ENCODE measurements around the gene AOPEP.

The AOPEP gene

DNA sequence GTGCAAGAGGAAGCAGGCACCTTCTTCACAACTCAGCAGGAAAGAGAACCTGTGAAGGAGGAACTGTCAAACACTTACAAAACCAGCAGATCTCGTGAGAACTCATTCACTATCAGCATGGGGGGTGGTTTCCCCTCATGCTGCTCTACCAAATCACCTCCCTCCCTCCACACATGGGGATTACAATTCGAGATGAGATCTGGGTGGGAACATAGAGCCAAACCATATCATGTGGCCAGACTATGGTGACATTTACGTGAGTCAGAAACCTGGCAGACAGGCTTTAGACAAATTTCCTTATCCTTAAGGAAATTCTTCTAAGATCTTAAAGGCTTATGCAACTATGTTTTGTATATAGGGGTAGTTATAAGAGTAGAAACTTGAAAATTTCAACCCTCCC is 8.7 kb upstream of the AOPEP start:
- no peak for DNase-seq (ENCODE audit: low spot score)

GRCh38 chr9:94718936-94719335 is 7.6 kb upstream of the AOPEP start:
- no peak for DNase-seq (ENCODE audit: low spot score)

DNA sequence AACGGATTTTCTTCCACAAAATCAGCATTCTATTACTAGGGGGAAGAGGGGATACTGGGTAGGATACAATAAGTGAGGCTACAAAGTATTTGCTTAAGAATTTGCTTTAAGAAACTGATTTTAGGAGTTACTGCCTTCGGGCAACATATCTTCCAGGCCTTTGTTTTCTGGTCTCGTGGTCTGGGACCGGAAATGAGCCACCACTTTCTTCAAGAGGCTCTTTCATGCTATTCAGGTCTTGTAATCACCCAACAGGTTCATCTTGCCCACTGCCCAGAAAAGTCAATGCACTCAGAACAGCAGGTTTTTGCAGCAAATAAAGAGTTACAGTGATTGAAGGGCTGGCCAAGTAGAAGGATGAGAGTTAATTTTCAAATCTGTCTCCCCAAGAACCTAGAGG is 6.6 kb upstream of the AOPEP start:
- no peak for DNase-seq (ENCODE audit: low spot score)

GRCh38 chr9:94720846-94721549 is 5.5 kb upstream of the AOPEP start:
- DNase-seq (ENCODE audit: low spot score), result no peak

DNA sequence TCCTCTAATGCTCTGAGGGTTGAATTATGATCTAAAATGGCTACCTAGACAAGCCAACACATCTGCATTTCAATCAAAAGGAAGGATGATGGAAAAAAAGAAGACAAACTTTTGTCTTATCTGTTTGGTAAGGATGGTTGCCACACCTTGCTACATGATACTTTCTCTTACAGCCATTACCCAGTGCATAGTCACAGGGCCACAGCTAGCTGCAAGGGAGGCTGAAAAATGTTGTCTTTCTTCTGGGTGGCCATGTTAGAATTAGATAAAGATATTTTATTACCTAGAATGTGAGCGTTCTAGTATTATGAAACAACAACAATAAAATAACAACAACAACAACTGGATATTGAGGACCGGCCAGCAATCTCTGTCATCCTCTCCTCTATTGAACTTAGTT is 4.7 kb upstream of the AOPEP start:
- DNase-seq (ENCODE audit: low spot score), result no peak

- no peak for DNase-seq (ENCODE audit: low spot score)
Measured at GRCh38 chr9:94725293-94725692, 1.2 kb upstream of the AOPEP start.

GRCh38 chr9:94728719-94729118 is 2.2 kb downstream of the AOPEP start:
- DNase-seq (ENCODE audit: low spot score), result no peak

GRCh38 chr9:94729199-94729598 is 2.7 kb downstream of the AOPEP start:
- no peak for DNase-seq (ENCODE audit: low spot score)

DNA sequence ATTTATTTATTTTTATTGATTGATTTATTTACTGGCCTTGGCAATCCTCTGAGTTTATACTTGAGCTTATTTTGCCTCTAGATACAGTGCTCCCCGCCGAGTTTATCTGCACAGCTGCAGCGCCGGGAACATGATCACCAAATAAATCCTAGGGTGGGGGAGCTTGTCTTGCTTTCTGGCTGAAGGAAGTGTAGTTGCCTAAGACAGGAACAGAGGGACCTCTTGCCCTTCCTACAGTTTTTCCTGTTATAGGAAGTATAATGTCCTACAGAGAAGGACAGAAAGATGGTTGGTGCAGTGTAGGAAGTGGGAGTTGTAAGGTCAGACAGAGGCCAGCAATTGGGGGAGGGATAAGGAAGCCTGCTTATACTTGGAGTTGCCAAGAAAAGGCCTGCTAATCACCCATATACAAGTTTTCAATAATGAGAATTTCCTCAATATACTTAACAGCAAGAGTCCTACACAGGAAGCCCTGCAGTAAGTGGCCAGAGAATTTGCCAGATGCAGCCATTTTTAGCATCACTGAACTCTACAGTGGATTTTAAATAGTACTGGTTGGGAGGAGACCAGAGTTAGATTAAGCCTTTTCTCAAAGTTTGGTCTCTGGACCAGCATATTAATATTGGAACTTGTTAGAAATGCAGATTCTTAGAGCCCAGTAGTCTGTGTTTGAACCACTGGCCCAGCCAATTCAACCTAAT is 7.7 kb downstream of the AOPEP start:
- no peak for DNase-seq (ENCODE audit: low spot score)

DNA sequence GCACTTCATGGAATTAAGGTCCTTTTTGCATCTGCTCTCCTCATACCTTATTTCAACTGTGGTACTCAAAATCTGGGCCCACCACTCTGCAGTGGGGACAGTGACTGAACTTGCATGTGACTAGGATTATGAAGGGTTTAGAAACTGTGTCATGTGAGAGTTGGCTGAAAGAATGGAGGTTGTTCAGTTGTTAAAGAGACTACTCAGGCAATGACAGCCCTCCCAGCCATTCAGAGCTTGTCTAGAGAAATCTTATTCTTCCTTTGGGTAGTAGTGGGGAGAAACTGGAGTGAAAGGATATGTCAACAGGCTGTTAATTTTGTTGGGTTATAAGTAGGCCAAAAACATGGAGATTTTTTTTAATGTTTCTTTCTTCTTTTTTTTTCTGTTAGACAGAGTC is 10.3 kb downstream of the AOPEP start:
- DNase-seq (ENCODE audit: low spot score), result no peak

DNA sequence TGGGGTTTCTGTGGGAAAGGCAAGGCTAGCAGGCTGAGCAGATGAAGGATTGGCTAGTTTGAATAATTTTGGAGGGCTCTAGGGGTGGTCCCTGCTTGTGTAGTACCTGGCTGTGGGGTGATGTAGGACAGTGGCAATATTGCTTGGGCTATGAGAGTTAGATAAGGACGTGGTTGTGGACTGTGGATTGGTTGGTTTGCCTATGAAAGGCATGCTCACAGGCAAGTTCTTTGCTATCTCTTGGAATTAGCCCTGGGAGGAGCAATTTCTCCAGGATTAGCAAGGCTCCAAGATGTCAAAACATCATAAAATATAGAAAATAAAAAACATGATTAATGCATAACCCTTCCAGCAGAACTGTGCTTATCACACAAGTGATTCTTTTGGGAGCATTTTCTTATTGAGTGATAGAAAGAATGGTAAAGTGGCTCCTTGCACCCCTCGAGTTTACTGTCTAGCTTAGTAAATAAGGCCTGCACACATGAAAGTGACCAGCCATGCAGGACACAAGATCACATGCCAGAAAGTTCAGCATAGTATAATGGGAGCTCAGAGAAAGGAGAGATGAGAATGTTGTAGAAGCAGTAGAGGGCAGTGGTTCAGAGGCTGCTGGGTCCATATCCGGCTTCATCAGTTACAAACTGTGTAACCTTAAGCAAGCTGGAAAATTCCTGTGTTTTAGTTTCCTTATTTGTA is 13.8 kb downstream of the AOPEP start:
- DNase-seq (ENCODE audit: low spot score), result no peak

DNA sequence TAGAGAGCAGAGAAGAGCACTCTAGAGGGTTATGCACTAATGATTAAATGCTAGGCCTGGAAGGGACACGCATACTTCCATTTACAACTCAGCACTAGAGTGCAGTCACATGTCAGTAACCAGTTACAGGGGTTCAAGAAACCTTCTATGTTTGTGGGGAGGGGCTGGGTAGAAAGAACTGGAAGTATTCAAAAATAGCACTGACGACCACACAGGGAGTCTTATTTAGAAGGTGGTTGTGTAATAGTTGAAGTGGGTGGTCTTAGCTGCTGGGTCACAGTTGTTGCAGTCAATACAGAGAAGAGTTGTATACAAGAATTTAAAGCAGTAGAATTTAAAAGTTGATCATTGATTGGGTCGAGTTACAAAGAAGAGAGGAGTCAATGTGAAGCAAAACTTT is 15.4 kb downstream of the AOPEP start:
- no peak for DNase-seq (ENCODE audit: low spot score)

DNA sequence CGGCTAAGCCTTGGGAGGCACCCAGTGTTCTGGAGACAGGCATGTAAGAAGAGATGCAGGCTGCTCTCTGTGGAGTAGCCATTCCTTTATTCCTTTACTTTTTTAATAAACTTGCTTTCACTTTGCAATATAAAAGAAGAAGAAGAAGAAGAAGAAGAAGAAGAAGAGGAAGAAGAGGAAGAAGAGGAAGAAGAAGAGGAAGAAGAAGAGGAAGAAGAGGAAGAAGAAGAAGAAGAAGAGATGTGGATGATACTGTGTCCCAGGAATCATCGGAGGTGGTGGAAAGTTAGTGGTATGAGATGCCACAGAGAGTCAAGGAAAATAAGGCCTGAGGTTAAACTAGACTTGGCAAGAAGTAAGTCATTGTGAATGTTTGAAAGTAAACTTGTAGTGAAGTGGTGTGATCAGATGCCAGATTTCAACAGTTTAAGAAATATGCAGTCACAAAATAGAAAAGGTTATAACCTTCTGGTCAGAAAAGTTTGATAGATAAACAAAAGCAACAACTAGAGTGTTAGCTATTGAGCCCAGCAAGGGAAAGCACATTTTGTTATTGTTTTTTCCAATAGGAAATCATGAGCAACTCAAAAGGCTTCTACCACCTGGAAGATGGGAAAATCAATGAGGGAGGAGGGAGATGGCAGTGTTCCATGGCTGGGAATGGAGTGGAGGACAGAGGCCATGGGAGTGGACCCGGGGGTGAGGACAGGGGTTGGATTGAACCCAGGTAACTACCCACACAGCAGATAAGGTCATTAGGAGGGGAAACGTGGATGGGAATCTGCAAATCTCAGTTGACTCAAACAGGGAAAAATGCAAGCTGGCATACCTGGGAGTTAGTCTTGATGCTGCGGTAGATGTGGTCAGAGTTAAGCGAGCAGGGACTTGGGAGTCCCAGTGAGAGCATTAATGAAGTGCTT is 16.8 kb downstream of the AOPEP start:
- no peak for DNase-seq (ENCODE audit: low spot score)

DNA sequence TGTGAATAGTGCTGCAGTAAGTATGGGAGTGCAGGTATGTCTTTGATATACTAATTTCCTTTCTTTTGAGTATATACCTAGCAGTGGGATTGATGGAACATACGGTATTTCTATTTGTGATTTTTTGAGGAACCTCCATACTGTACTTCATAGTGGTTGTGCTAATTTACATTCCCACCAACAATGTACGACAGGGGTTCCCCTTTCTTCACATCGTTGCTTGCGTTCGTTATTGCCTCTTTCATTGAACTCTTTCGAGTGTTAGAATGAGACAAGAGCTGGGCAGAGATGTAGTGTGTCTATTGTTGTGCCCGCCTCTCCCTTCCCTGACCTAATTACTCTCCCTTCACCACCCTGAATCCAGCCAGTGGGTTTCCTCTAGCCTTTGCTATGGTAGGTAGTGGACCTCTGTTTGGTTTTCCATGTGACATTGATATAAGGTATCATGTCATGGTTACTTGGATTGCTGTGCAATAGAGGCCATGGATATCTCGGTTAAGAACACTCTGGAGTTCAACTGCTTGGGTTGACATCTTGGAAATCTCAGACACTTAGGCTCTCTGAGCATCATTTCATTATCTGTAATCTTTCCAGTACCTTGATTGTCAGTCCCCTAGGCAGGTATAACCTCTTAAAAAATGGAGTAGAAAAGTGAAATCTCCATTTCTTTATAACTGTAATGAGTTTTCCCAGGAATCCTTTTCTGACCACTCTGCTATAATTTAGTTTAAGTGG is 19.5 kb downstream of the AOPEP start:
- DNase-seq (ENCODE audit: low spot score), result no peak

GRCh38 chr9:94746541-94747370 is 20.3 kb downstream of the AOPEP start:
- DNase-seq (ENCODE audit: low spot score), result no peak

DNA sequence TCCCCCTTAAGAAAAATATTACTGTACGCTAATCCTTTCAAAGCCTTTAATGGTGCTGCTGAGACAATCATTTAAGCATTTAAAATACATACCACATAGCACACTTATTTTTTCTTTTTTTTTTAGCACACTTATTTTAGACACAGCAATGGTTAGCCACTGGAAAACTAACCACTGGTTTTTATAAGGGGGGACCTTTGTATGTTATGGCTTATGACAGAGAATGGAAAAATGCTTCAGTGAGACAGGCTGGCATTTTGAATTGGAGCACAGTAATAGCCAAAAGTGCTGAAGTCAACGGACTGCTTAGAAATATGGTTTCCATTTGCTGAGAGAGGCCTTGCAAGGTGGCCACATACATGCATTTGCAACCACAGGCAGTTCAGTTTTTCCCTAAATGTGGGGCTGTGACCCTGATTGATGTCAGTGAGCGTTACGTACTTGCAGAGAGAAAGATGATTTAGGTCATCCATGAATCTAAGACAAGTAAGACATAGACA is 28.5 kb downstream of the AOPEP start:
- no peak for DNase-seq (ENCODE audit: low spot score)

DNA sequence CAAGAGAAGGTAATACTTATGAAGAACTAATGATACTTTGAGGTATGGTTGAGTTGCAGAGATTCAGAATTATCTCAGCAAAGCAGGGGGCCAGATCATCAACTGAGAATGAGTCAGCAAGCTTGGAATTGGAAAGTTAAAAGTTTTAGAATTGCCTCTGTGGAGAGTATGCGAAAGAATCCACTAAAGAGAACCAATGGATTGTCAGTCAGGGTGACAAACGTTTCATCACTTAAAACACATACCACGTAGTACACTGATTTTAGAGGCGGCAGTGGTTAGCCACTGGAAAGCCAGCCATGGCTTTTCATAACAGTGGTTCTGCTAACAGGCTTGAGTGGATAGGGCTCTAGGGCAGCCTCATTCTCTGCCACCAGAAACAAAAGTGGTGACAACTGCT is 30.7 kb downstream of the AOPEP start:
- peak; percentile 72 for DNase-seq (ENCODE audit: low spot score)

DNA sequence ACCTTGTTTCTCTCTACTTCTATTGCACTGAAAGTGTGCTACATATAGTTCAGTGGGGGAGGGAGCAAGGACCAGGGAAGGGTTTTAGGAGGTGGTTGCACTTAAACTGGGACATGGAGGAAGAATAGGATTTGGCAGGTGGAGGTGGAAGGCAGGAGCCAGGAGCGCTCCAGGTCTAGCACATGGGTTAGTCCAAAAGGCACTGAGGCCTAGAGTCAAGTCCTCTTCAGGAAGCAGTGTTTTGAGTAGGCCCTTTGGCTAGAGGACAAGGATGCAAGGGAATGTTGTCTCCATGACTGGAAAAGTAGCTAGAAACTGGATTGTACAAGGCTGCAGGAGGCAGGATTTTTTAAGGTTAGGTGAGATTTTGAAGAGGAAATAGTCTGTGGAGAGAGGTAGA is 31.5 kb downstream of the AOPEP start:
- DNase-seq (ENCODE audit: low spot score), result no peak

GRCh38 chr9:94758880-94759279 is 32.4 kb downstream of the AOPEP start:
- no peak for DNase-seq (ENCODE audit: low spot score)

DNA sequence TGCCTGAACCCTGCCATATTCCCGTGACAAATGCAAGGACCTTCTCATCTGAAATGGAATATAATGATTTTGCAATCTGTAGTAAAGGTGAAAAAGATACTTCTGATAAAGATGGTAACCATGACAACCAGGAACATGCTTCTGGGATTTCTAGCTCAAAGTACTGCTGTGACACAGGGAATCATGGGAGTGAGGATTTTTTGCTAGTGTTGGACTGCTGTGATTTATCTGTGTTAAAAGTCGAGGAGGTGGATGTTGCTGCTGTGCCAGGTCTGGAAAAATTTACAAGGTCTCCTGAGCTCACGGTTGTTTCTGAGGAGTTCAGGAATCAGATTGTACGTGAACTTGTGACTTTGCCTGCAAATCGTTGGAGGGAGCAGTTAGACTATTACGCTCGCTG is 33.5 kb downstream of the AOPEP start:
- no peak for DNase-seq (ENCODE audit: low spot score)
